Trophoblast cell (in vitro differentiated cells and primary cell): Measurements from ENCODE around the gene MRPL55.

ENCODE experiments used
- DNase-seq, 2 donors: peaks; one replicate each; pipeline ENCODE4 v3.0.0-alpha.2; 2016
- H2AFZ ChIP-seq: 2 replicates; pipeline ENCODE4 v1.6.1; 2013; ENCODE audit warnings: low read length, moderate library complexity, mild to moderate bottlenecking; ENCODE audit not compliant: insufficient read depth, poor library complexity
- H2AK5ac ChIP-seq: 2 replicates; pipeline ENCODE4 v1.6.1; 2013; ENCODE audit warnings: mild to moderate bottlenecking, low read length
- H2BK120ac ChIP-seq: 2 replicates; pipeline ENCODE4 v1.6.1; 2013; ENCODE audit warnings: low read length, mild to moderate bottlenecking, moderate library complexity; ENCODE audit not compliant: insufficient read depth, poor library complexity
- H2BK12ac ChIP-seq: 2 replicates; pipeline ENCODE4 v1.6.1; 2013; ENCODE audit warnings: mild to moderate bottlenecking, low read length, moderate library complexity
- H2BK5ac ChIP-seq: 2 replicates; pipeline ENCODE4 v1.6.1; 2013; ENCODE audit warnings: low read length, low read depth, moderate library complexity, mild to moderate bottlenecking; ENCODE audit not compliant: poor library complexity
- H3K14ac ChIP-seq: 2 replicates; pipeline ENCODE4 v1.6.1; 2013; ENCODE audit warnings: mild to moderate bottlenecking, low read length
- H3K18ac ChIP-seq: 2 replicates; pipeline ENCODE4 v1.6.1; 2013; ENCODE audit warnings: mild to moderate bottlenecking, low read length
- H3K23ac ChIP-seq: 2 replicates; pipeline ENCODE4 v1.6.1; 2013; ENCODE audit warnings: low read length
- H3K27ac ChIP-seq: 2 replicates; pipeline ENCODE4 v1.5.1; 2013; ENCODE audit warnings: low read depth, mild to moderate bottlenecking, inconsistent platforms, low read length, moderate library complexity
- H3K27me3 ChIP-seq: 2 replicates; pipeline ENCODE4 v1.6.1; 2013; ENCODE audit warnings: inconsistent platforms, mild to moderate bottlenecking, low read length, moderate library complexity; ENCODE audit not compliant: insufficient read depth
- H3K36me3 ChIP-seq, 2 experiments: 1 replicate in 1 of 2; 2 replicates in 1 of 2; pipeline ENCODE4 v1.6.1; 2013; ENCODE audit warnings: low read length in 2 of 2, mild to moderate bottlenecking in 2 of 2, moderate library complexity in 1 of 2; ENCODE audit not compliant: insufficient read depth in 2 of 2, control insufficient read depth in 1 of 2
- H3K4ac ChIP-seq: 2 replicates; pipeline ENCODE4 v1.6.1; 2013; ENCODE audit warnings: low read depth, mild to moderate bottlenecking, low read length, moderate library complexity
- H3K4me1 ChIP-seq, 2 experiments: 1 replicate in 1 of 2; 2 replicates in 1 of 2; pipeline ENCODE4 v1.6.1; 2013; ENCODE audit warnings: low read length in 2 of 2, mild to moderate bottlenecking in 2 of 2, moderate library complexity in 1 of 2; ENCODE audit not compliant: insufficient read depth in 2 of 2, control insufficient read depth in 1 of 2
- H3K4me2 ChIP-seq: 2 replicates; pipeline ENCODE4 v1.6.1; 2013; ENCODE audit warnings: inconsistent platforms, mild to moderate bottlenecking, low read length, moderate library complexity
- H3K4me3 ChIP-seq: 2 replicates; pipeline ENCODE4 v1.5.1; 2013; ENCODE audit warnings: mild to moderate bottlenecking, low read depth, low read length, inconsistent platforms
- H3K79me1 ChIP-seq: one replicate; pipeline ENCODE4 v1.6.1; 2013; ENCODE audit warnings: low read length
- H3K79me2 ChIP-seq: 2 replicates; pipeline ENCODE4 v1.6.1; 2013; ENCODE audit warnings: low read length, mild to moderate bottlenecking; ENCODE audit not compliant: control insufficient read depth, insufficient read depth, poor library complexity
- H3K9ac ChIP-seq: 2 replicates; pipeline ENCODE4 v1.6.1; 2013; ENCODE audit warnings: mild to moderate bottlenecking, low read length
- H3K9me3 ChIP-seq: 2 replicates; pipeline ENCODE4 v1.6.1; 2013; ENCODE audit warnings: low read depth, mild to moderate bottlenecking, control low read depth, inconsistent platforms, low read length; ENCODE audit not compliant: insufficient read depth
- H4K12ac ChIP-seq: 2 replicates; pipeline ENCODE4 v1.6.1; 2013; ENCODE audit warnings: low read depth, mild to moderate bottlenecking, low read length, moderate library complexity
- H4K8ac ChIP-seq: 2 replicates; pipeline ENCODE4 v1.6.1; 2013; ENCODE audit warnings: low read depth, mild to moderate bottlenecking, low read length, moderate library complexity
- H4K91ac ChIP-seq: one replicate; pipeline ENCODE4 v1.6.1; 2013; ENCODE audit warnings: low read depth, mild to moderate bottlenecking, low read length, moderate library complexity
- WGBS: extraction: QIAGEN DNeasy Blood & Tissue Kit; methylation state at CpG from one replicate; pipeline ENCODE4 v1.1.7; 2013; ENCODE audit warnings: missing lambda C conversion rate; ENCODE audit not compliant: insufficient read length, insufficient coverage; ENCODE audit errors: extremely low coverage; 5-methylcytosine and 5-hydroxymethylcytosine counted together

The MRPL55 gene

GRCh38 chr1:228060458-228061190, 48.5 kb downstream of the MRPL55 start:
- no peak overlapping the region for H2AFZ ChIP-seq
- no peak overlapping the region for H3K4me3 ChIP-seq
- DNase-seq = no peak
- WGBS = no CpG with 5 or more reads among the region's 34 CpGs
- no peaks in the 10 kb centered on the region for H3K4me1 ChIP-seq
- H3K9me3 ChIP-seq = peaks cover 26% of the 10 kb centered on the region
- no peak overlapping the region for H3K27ac ChIP-seq
- H2BK120ac ChIP-seq = no peak overlapping the region
- H2AK5ac ChIP-seq = no peak overlapping the region
- peak overlapping the region; percentile 28 for H3K4me2 ChIP-seq
- peaks cover 5% of the 10 kb centered on the region for H3K27me3 ChIP-seq
- H3K23ac ChIP-seq = no peak overlapping the region
- H2BK5ac ChIP-seq = no peak overlapping the region
- H4K12ac ChIP-seq = no peak overlapping the region
- H4K91ac ChIP-seq = no peak overlapping the region
- H2BK12ac ChIP-seq = no peak overlapping the region
- H3K14ac ChIP-seq = no peak overlapping the region
- H3K79me1 ChIP-seq = no peaks in the 10 kb centered on the region
- H3K4ac ChIP-seq = no peak overlapping the region
- H3K36me3 ChIP-seq = no peaks in the 10 kb centered on the region
- no peak overlapping the region for H3K18ac ChIP-seq
- no peak overlapping the region for H3K9ac ChIP-seq
- no peaks in the 10 kb centered on the region for H3K79me2 ChIP-seq
- no peak overlapping the region for H4K8ac ChIP-seq

GRCh38 chr1:228059634-228060457, 49.3 kb downstream of the MRPL55 start:
- Histone ChIP-seq H3K79me2 (no peaks in the 10 kb centered on the region), H3K4me3 (no peak overlapping the region), H2BK5ac (no peak overlapping the region), H2AK5ac (no peak overlapping the region), H2AFZ (no peak overlapping the region), H2BK120ac (no peak overlapping the region), H3K36me3 (no peaks in the 10 kb centered on the region), H3K79me1 (no peaks in the 10 kb centered on the region), H3K4me1 (no peaks in the 10 kb centered on the region), H3K4ac (no peak overlapping the region), H4K12ac (no peak overlapping the region), H4K8ac (no peak overlapping the region), H4K91ac (no peak overlapping the region), H3K27me3 (peaks cover 5% of the 10 kb centered on the region), H3K4me2 (peak overlapping the region; percentile 28), H2BK12ac (no peak overlapping the region), H3K18ac (no peak overlapping the region), H3K23ac (no peak overlapping the region), H3K9ac (no peak overlapping the region), H3K14ac (no peak overlapping the region), H3K27ac (no peak overlapping the region), H3K9me3 (peaks cover 26% of the 10 kb centered on the region)
- DNase-seq = peak; percentile 89 to 95
- WGBS = no CpG with 5 or more reads among the region's 33 CpGs

- H4K8ac ChIP-seq = no peak overlapping the region
- no peak overlapping the region for H3K27ac ChIP-seq
- no peak overlapping the region for H2BK5ac ChIP-seq
- no CpG with 5 or more reads among the region's 66 CpGs for WGBS
- no peak overlapping the region for H2AFZ ChIP-seq
- no peak overlapping the region for H2BK12ac ChIP-seq
- H3K9me3 ChIP-seq = peaks cover 26% of the 10 kb centered on the region
- H3K14ac ChIP-seq = no peak overlapping the region
- H3K79me2 ChIP-seq = no peaks in the 10 kb centered on the region
- H2BK120ac ChIP-seq = no peak overlapping the region
- no peak overlapping the region for H4K12ac ChIP-seq
- H3K4me1 ChIP-seq = no peaks in the 10 kb centered on the region
- H3K4ac ChIP-seq = no peak overlapping the region
- H3K23ac ChIP-seq = no peak overlapping the region
- H3K4me2 ChIP-seq = no peak overlapping the region
- no peaks in the 10 kb centered on the region for H3K36me3 ChIP-seq
- no peak for DNase-seq
- H3K4me3 ChIP-seq = no peak overlapping the region
- no peak overlapping the region for H4K91ac ChIP-seq
- no peak overlapping the region for H2AK5ac ChIP-seq
- no peak overlapping the region for H3K18ac ChIP-seq
- H3K9ac ChIP-seq = no peak overlapping the region
- H3K27me3 ChIP-seq = peaks cover 5% of the 10 kb centered on the region
- H3K79me1 ChIP-seq = no peaks in the 10 kb centered on the region
Observed at GRCh38 chr1:228058949-228059633, 50.0 kb downstream of the MRPL55 start.

GRCh38 chr1:228058172-228058948, 50.7 kb downstream of the MRPL55 start:
- no peak overlapping the region for H2BK12ac ChIP-seq
- no peak overlapping the region for H3K14ac ChIP-seq
- no peak overlapping the region for H2AK5ac ChIP-seq
- no peak overlapping the region for H3K9ac ChIP-seq
- no peak overlapping the region for H3K23ac ChIP-seq
- H3K4ac ChIP-seq = no peak overlapping the region
- H2BK5ac ChIP-seq = no peak overlapping the region
- no peak overlapping the region for H3K4me3 ChIP-seq
- no peak overlapping the region for H2BK120ac ChIP-seq
- no peak overlapping the region for H3K27ac ChIP-seq
- no peak overlapping the region for H2AFZ ChIP-seq
- H3K4me1 ChIP-seq = no peaks in the 10 kb centered on the region
- no peak overlapping the region for H4K8ac ChIP-seq
- H3K36me3 ChIP-seq = no peaks in the 10 kb centered on the region
- WGBS = no CpG with 5 or more reads among the region's 18 CpGs
- peaks cover 5% of the 10 kb centered on the region for H3K27me3 ChIP-seq
- H3K9me3 ChIP-seq = peaks cover 26% of the 10 kb centered on the region
- H4K12ac ChIP-seq = no peak overlapping the region
- no peak overlapping the region for H4K91ac ChIP-seq
- no peak for DNase-seq
- H3K79me1 ChIP-seq = no peaks in the 10 kb centered on the region
- H3K18ac ChIP-seq = no peak overlapping the region
- H3K79me2 ChIP-seq = no peaks in the 10 kb centered on the region
- H3K4me2 ChIP-seq = no peak overlapping the region
